Measurements from ENCODE around the gene ABCC1. TPM values are rescaled to one million over a fixed set of nuclear protein-coding genes. Genes with fewer than 3 reads are reported as not detected.
A peak's percentile ranks its signal among the peaks of the same experiment; 100 is the strongest.
"Not testable (repeated sequence)": the region's sequence is repeated elsewhere in the genome, so short reads cannot be mapped to it uniquely, and the experiment has no call there.

Gene ABCC1
- total RNA-seq, 1 donor from 2014 or later, result 49.8 TPM

- ChIA-PET CTCF (interaction anchor here (0.7 kb wide), 1 partner anchor 20 kb away, joined by 5 read pairs; the partner anchor contains the start of gene CEP20), POLR2A (no interaction called here)
- H3K36me3 Mint-ChIP-seq (ENCODE audit: low read depth), result no peaks in the 10 kb centered on the region
- TF ChIP-seq CTCF (IDR thresholded peaks at IDR 0.05), result no peak
- peak overlapping the region; percentile 38 for H3K27ac Mint-ChIP-seq
- peak overlapping the region; percentile 0 for H3K4me3 Mint-ChIP-seq
- peaks cover 9% of the 10 kb centered on the region for H3K4me1 Mint-ChIP-seq
- DNase-seq (peak; percentile 25), ATAC-seq (ENCODE audit: low read depth) (peak; percentile 100)
- intact Hi-C loops (cut with micrococcal nuclease), result loop anchor here (1.0 kb wide), 1 partner anchor 20 kb away; the partner anchor contains the start of gene CEP20
- H3K9me3 Mint-ChIP-seq, result no peaks in the 10 kb centered on the region
- H3K27me3 Mint-ChIP-seq, result no peaks in the 10 kb centered on the region
Observed at GRCh38 chr16:15907863-15908478, 41.4 kb upstream of the ABCC1 start.

DNA sequence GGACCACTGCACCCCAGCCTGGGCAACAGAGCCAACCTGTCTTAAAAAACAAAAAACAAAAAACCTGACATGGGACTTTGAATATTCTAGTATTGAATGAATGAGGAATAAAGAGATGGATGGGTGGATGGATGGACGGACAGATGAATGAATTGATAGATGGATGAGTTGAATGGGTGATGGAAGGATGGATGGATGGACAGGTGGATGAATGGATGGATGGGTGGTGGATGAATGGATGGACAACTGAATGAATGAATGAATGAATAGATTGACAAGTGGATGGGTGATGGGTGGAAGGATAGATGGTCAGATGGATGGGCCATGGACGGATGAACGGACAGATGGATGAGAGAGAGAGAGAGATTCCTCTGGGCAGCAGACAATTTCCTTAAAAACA lies 38.2 kb upstream of the ABCC1 start:
- no peak for ATAC-seq (ENCODE audit: low read depth)
- CTCF ChIA-PET, result no interaction called here
- TF ChIP-seq CTCF (IDR thresholded peaks at IDR 0.05), result no peak
- POLR2A ChIA-PET, result no interaction called here
- no peak for DNase-seq
- intact Hi-C loops (cut with micrococcal nuclease), result no loop called here
- Mint-ChIP-seq H3K4me3 (no peak overlapping the region), H3K4me1 (peaks cover 9% of the 10 kb centered on the region), H3K27me3 (no peaks in the 10 kb centered on the region), H3K27ac (no peak overlapping the region), H3K36me3 (ENCODE audit: low read depth) (no peaks in the 10 kb centered on the region), H3K9me3 (no peaks in the 10 kb centered on the region)

GRCh38 chr16:15913046-15913698 lies 36.2 kb upstream of the ABCC1 start:
- Mint-ChIP-seq H3K36me3 (ENCODE audit: low read depth) (no peaks in the 10 kb centered on the region), H3K4me1 (peaks cover 3% of the 10 kb centered on the region), H3K9me3 (no peaks in the 10 kb centered on the region), H3K27ac (no peak overlapping the region), H3K4me3 (no peak overlapping the region), H3K27me3 (no peaks in the 10 kb centered on the region)
- intact Hi-C loops (cut with micrococcal nuclease), result no loop called here
- ATAC-seq (ENCODE audit: low read depth) (no peak), DNase-seq (no peak)
- ChIA-PET POLR2A (no interaction called here), CTCF (no interaction called here)
- no peak for TF ChIP-seq CTCF (IDR thresholded peaks at IDR 0.05)

- no peak for TF ChIP-seq CTCF (IDR thresholded peaks at IDR 0.05)
- intact Hi-C loops (cut with micrococcal nuclease), result no loop called here
- POLR2A ChIA-PET, result no interaction called here
- Mint-ChIP-seq H3K27me3 (no peaks in the 10 kb centered on the region), H3K9me3 (peaks cover 2% of the 10 kb centered on the region), H3K36me3 (ENCODE audit: low read depth) (no peaks in the 10 kb centered on the region), H3K27ac (no peak overlapping the region), H3K4me1 (no peaks in the 10 kb centered on the region), H3K4me3 (no peak overlapping the region)
- no peak for DNase-seq
- CTCF ChIA-PET, result no interaction called here
- ATAC-seq (ENCODE audit: low read depth), result no peak
Observed at GRCh38 chr16:15915555-15916081, 33.8 kb upstream of the ABCC1 start.

DNA sequence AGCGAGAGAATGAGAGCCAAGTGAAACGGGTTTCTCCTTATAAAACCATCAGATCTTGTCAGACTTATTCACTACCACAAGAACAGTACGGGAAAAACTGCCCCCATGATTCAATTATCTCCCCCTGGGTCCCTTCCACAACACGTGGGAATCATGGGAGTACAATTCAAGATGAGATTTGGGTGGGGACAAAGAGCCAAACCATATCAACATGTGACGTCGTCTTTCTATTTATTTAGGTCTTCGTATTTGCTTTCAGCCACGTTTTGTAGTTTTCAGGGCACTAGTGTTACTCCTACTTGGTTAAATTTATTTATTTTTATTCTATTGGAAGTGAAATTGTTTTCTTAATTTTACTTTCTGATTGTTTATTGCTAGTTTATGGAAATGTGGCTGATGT lies 33.1 kb upstream of the ABCC1 start:
- Mint-ChIP-seq H3K27me3 (no peaks in the 10 kb centered on the region), H3K4me3 (no peak overlapping the region), H3K9me3 (peaks cover 2% of the 10 kb centered on the region), H3K4me1 (no peaks in the 10 kb centered on the region), H3K36me3 (ENCODE audit: low read depth) (no peaks in the 10 kb centered on the region), H3K27ac (no peak overlapping the region)
- ATAC-seq (ENCODE audit: low read depth) (no peak), DNase-seq (no peak)
- intact Hi-C loops (cut with micrococcal nuclease), result no loop called here
- ChIA-PET POLR2A (no interaction called here), CTCF (no interaction called here)
- TF ChIP-seq CTCF (IDR thresholded peaks at IDR 0.05), result no peak

DNA sequence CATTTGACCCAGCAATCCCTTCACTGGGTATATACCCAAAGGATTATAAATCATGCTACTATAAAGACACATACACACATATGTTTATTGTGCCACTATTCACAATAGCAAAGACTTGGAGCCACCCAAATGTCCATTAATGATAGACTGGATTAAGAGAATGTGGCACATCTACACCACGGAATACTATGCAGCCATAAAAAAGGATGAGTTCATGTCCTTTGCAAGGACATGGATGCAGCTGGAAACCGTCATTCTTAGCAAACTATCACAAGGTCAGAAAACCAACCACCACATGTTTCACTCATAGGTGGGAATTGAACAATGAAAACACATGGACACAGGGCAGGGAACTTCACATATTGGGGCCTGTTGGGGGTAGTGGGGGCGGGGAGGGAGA lies 31.1 kb upstream of the ABCC1 start:
- DNase-seq; H3K27ac Mint-ChIP-seq; intact Hi-C loops (cut with micrococcal nuclease); H3K36me3 Mint-ChIP-seq (ENCODE audit: low read depth); H3K9me3 Mint-ChIP-seq; H3K4me3 Mint-ChIP-seq; CTCF ChIA-PET; H3K27me3 Mint-ChIP-seq; POLR2A ChIA-PET; ATAC-seq (ENCODE audit: low read depth); H3K4me1 Mint-ChIP-seq: not testable (repeated sequence)

Measured in activated B cell treated with CpG ODN at 0.5 μM for 24 hours (primary cell).